ENCODE measurements around the gene HSD11B2.

The HSD11B2 gene

GRCh38 chr16:67423611-67424260 lies 7.2 kb upstream of the HSD11B2 start:
- Histone ChIP-seq H3K79me2 (ENCODE audit: insufficient read depth, low read length) (no peaks in the 10 kb centered on the region), H3K4me1 (ENCODE audit: insufficient read depth, low read length) (no peaks in the 10 kb centered on the region), H3K27ac (ENCODE audit: low read length) (no peak overlapping the region), H3K36me3 (ENCODE audit: insufficient read depth, low read length) (no peaks in the 10 kb centered on the region), H2AFZ (ENCODE audit: low read depth, low read length) (no peak overlapping the region), H3K27me3 (ENCODE audit: insufficient read depth, low read length, poor library complexity) (peaks cover 10% of the 10 kb centered on the region), H3K9ac (ENCODE audit: low read depth, low read length) (no peak overlapping the region), H3K9me3 (ENCODE audit: insufficient read depth, low read length, severe bottlenecking) (no peaks in the 10 kb centered on the region), H3K4me2 (ENCODE audit: insufficient read depth, low read length) (no peak overlapping the region), H4K20me1 (ENCODE audit: insufficient read depth, low read length) (peaks cover 11% of the 10 kb centered on the region), H3K4me3 (ENCODE audit: low read depth in 1 of 2, low read length in 2 of 2) (no peak overlapping the region)
- DNase-seq, result no peak
- ATAC-seq (ENCODE audit: insufficient read depth, low read depth), result no peak
- TF ChIP-seq EZH2 (IDR thresholded peaks at IDR 0.05; ENCODE audit: borderline replicate concordance, low read depth, low read length, severe bottlenecking) (no peak), CTCF (IDR thresholded peaks at IDR 0.05; ENCODE audit: borderline replicate concordance, extremely low read depth, low read length, poor library complexity, severe bottlenecking) (no peak)

GRCh38 chr16:67424261-67424615 lies 6.7 kb upstream of the HSD11B2 start:
- Histone ChIP-seq H3K79me2 (ENCODE audit: insufficient read depth, low read length) (no peaks in the 10 kb centered on the region), H3K27ac (ENCODE audit: low read length) (no peak overlapping the region), H3K4me3 (ENCODE audit: low read depth in 1 of 2, low read length in 2 of 2) (no peak overlapping the region), H3K27me3 (ENCODE audit: insufficient read depth, low read length, poor library complexity) (peaks cover 16% of the 10 kb centered on the region), H3K9me3 (ENCODE audit: insufficient read depth, low read length, severe bottlenecking) (no peaks in the 10 kb centered on the region), H2AFZ (ENCODE audit: low read depth, low read length) (no peak overlapping the region), H3K9ac (ENCODE audit: low read depth, low read length) (no peak overlapping the region), H4K20me1 (ENCODE audit: insufficient read depth, low read length) (peaks cover 14% of the 10 kb centered on the region), H3K4me2 (ENCODE audit: insufficient read depth, low read length) (no peak overlapping the region), H3K4me1 (ENCODE audit: insufficient read depth, low read length) (no peaks in the 10 kb centered on the region), H3K36me3 (ENCODE audit: insufficient read depth, low read length) (no peaks in the 10 kb centered on the region)
- TF ChIP-seq EZH2 (IDR thresholded peaks at IDR 0.05; ENCODE audit: borderline replicate concordance, low read depth, low read length, severe bottlenecking) (no peak), CTCF (IDR thresholded peaks at IDR 0.05; ENCODE audit: borderline replicate concordance, extremely low read depth, low read length, poor library complexity, severe bottlenecking) (no peak)
- ATAC-seq (ENCODE audit: insufficient read depth, low read depth) (no peak), DNase-seq (no peak)

GRCh38 chr16:67425061-67425460 lies 5.9 kb upstream of the HSD11B2 start:
- Histone ChIP-seq H3K27me3 (ENCODE audit: insufficient read depth, low read length, poor library complexity) (peaks cover 23% of the 10 kb centered on the region), H3K4me3 (ENCODE audit: low read depth in 1 of 2, low read length in 2 of 2) (no peak overlapping the region), H3K4me2 (ENCODE audit: insufficient read depth, low read length) (no peak overlapping the region), H3K36me3 (ENCODE audit: insufficient read depth, low read length) (no peaks in the 10 kb centered on the region), H4K20me1 (ENCODE audit: insufficient read depth, low read length) (peaks cover 14% of the 10 kb centered on the region), H2AFZ (ENCODE audit: low read depth, low read length) (no peak overlapping the region), H3K4me1 (ENCODE audit: insufficient read depth, low read length) (no peaks in the 10 kb centered on the region), H3K9ac (ENCODE audit: low read depth, low read length) (no peak overlapping the region), H3K27ac (ENCODE audit: low read length) (no peak overlapping the region), H3K9me3 (ENCODE audit: insufficient read depth, low read length, severe bottlenecking) (no peaks in the 10 kb centered on the region), H3K79me2 (ENCODE audit: insufficient read depth, low read length) (no peaks in the 10 kb centered on the region)
- no peak for ATAC-seq (ENCODE audit: insufficient read depth, low read depth)
- no peak for TF ChIP-seq EZH2 (IDR thresholded peaks at IDR 0.05; ENCODE audit: borderline replicate concordance, low read depth, low read length, severe bottlenecking)
- no peak for TF ChIP-seq CTCF (IDR thresholded peaks at IDR 0.05; ENCODE audit: borderline replicate concordance, extremely low read depth, low read length, poor library complexity, severe bottlenecking)
- no peak for DNase-seq

Data from DND-41 (cell line).